GM21360 (cell line): ENCODE data around the gene CDC7.
"Not testable (repeated sequence)": the region's sequence is repeated elsewhere in the genome, so short reads cannot be mapped to it uniquely, and the experiment has no call there.

Source experiments
- ATAC-seq: cut with Tn5 transposase; IDR thresholded peaks from one replicate; pipeline ENCODE4 v1.9.1; 2021; ENCODE audit warnings: mild to moderate bottlenecking, moderate library complexity; ENCODE audit not compliant: unreplicated experiment

CDC7 gene

GRCh38 chr1:91510754-91511153, 10.1 kb downstream of the CDC7 start:
- no peak for ATAC-seq

DNA sequence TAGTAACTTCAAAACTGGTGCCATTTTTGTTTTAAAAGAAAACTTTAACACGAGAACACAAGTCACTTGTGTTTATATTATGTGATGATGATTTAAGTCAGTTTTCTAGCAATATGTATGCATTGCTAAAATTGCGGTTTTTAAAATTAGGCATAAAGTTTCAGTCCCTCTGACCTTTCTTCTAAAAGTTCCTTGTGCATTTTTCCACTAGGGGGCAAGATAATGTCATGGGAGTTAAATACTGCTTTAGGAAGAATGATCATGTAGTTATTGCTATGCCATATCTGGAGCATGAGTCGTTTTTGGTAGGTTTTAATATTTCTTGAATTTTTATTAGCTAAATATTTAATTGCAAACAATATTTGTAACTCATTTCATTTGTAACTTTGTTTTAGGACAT, 10.7 kb downstream of the CDC7 start:
- ATAC-seq, result no peak

DNA sequence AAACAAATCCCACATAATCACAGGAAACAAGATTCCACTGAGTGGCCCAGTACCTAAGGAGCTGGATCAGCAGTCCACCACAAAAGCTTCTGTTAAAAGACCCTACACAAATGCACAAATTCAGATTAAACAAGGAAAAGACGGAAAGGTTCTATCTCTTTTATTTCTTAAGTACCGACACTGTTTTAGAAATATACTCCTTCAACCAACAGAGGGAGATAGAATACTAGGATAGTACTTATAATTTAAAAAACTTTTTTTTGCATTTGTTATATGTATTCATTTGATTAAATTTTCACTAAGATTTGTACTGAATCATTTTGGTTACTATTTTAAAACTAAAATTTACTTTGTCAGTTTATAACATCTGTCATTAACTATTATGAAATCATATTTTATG, 12.5 kb downstream of the CDC7 start:
- ATAC-seq, result no peak

GRCh38 chr1:91513706-91514105, 13.1 kb downstream of the CDC7 start:
- no peak for ATAC-seq

GRCh38 chr1:91515994-91516393, 15.3 kb downstream of the CDC7 start:
- no peak for ATAC-seq

GRCh38 chr1:91516605-91517004, 16.0 kb downstream of the CDC7 start:
- ATAC-seq, result not testable (repeated sequence)

GRCh38 chr1:91519167-91519566, 18.5 kb downstream of the CDC7 start:
- not testable (repeated sequence) for ATAC-seq

- no peak for ATAC-seq
Measured at GRCh38 chr1:91520942-91521507, 20.4 kb downstream of the CDC7 start.

DNA sequence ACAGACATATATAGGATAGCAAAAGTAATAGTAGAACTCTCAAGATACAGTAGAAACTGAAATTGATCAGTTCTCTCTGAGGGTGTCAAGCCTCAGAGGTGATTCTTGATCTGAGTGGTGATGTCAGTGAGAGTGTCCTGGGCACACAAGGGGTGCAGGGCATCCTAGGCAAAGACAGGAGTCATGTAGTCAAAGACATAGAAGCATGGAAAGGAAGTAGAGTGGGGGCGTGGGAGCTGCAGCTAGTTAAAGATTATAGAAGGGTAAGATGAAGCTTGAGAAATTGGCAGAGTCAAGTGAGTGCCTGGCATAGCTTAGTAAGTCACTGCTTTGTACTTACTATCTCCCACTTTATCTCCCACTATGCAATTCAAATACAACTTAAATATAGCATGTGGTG, 22.8 kb downstream of the CDC7 start:
- ATAC-seq, result peak; percentile 95

DNA sequence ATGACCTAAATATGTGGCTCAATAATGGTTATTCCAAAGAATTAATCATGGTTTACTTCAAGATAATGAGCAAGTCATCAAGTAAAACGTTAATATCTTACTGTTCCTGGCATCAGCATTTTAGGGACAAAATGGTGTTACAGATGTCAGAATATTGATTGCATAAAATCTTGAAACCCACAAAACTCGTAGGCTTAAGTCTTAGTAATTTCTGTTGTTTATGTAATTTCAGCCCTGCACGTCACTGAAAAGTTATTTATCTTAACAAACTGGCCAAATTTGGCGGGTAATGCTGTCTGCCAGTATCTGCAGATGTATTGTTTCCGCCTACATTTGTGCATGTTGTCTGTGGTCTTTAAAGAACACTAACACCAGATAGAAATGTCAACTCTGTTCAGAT, 25.8 kb downstream of the CDC7 start:
- ATAC-seq, result no peak

GRCh38 chr1:91527266-91527765, 26.7 kb downstream of the CDC7 start:
- ATAC-seq, result no peak

GRCh38 chr1:91527781-91528180, 27.1 kb downstream of the CDC7 start:
- ATAC-seq, result no peak

- ATAC-seq, result no peak
Measured at GRCh38 chr1:91529856-91530255, 29.2 kb downstream of the CDC7 start.

DNA sequence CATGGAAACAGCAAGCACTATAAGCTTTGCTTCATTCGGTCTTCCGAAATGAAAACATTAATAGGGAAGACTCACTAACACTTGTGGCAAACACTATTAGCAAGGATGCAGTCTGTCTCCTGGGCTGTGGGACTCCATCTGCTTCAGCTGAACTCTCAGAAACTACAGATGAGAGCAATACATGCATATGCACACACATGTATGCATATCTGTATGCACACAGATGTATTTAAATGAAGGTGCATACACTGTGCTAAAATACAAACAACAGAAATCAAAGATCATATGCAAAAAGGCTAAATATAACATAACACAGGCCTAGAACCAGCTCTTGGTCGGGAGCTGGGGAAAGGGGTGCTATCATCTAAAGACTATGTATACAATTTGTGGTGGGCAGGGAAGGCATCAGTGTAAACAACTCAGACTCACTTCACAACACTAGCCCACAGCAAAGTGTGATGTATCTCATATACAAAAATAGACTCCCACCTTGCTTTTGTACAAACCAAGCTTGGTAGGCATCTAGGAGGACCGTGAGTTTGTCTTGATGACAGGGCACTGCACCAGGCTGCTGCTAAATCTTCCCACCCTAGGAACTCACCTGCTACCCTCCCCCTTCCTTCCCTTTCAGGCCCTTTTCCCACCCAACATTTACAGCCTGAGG, 32.8 kb downstream of the CDC7 start:
- no peak for ATAC-seq

GRCh38 chr1:91535441-91535840, 34.8 kb downstream of the CDC7 start:
- no peak for ATAC-seq

GRCh38 chr1:91537281-91537986, 36.8 kb downstream of the CDC7 start:
- no peak for ATAC-seq

- ATAC-seq, result no peak
Measured at GRCh38 chr1:91537987-91538304, 37.3 kb downstream of the CDC7 start.

- ATAC-seq, result no peak
Measured at GRCh38 chr1:91540910-91541309, 40.3 kb downstream of the CDC7 start.

DNA sequence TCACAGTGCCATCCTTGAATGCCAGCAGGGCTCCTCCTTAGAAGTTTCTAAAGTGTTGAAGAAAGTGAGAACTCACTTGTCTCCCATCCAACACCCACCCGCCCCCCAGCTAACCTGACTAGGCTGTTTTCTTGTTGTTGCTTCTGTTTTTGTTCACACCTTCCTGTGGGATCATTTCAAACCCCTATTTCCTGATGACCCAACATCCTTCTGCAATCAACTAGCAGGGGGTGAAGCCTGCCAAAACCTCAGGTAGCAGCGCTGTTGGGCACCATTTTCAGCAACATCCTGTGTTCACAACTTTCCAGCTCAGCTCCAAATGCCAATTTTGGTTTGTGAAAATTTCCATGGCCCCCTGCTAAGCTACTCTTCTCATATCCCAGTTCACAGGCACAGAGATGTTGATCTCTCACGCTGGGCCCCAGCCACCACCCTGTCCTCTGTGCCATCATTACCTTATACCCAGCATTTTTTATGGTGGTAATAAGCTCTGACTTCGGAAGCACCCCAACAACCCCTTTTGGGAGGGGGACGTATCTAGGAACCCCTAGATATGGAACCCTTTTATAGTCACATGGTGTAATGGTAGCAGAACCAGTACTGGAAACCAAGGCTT, 41.4 kb downstream of the CDC7 start:
- ATAC-seq, result no peak

GRCh38 chr1:91545506-91546300, 45.1 kb downstream of the CDC7 start:
- ATAC-seq, result no peak

DNA sequence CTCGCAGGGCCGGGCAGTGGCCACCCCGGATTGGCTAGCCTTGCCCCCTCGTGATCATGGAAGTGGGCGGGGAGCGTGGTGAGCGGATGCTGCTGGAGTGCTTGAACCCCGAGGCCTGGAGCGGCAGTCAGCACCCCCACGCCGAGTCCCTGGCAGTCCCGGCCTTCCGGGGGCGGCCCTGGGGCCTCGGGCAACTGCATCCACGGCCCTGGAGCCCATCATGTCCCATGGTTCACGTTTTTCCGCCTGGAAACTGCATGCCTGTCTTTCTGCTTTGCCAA, 45.6 kb downstream of the CDC7 start:
- no peak for ATAC-seq
